Uterus (tissue), 4 donors: Measurements from ENCODE around the gene BMPR1B. TPM values are rescaled to one million over a fixed set of nuclear protein-coding genes. Genes with fewer than 3 reads are reported as not detected.
"Not testable (repeated sequence)": the region's sequence is repeated elsewhere in the genome, so short reads cannot be mapped to it uniquely, and the experiment has no call there.

Experiments used
- DNase-seq, 2 donors: peaks; one replicate each; pipeline ENCODE4 v3.0.0-alpha.2; 2019 to 2020
- H3K27ac ChIP-seq, 2 donors: fragments of 200-600 bp; sonication (generic); 1 replicate in 1 of 2; 2 replicates in 1 of 2; pipeline ENCODE4 v1.5.1; 2016 to 2018
- H3K27me3 ChIP-seq, 2 donors: fragments of 200-600 bp; sonication (generic); one replicate each; pipeline ENCODE4 v1.5.1; 2018 to 2019; ENCODE audit warnings: control low read depth in 1 of 2
- H3K36me3 ChIP-seq, 2 donors: fragments of 200-600 bp; sonication (generic); one replicate each; pipeline ENCODE4 v1.5.1; 2019; ENCODE audit warnings: control low read depth in 1 of 2
- H3K4me1 ChIP-seq, 2 donors: fragments of 200-600 bp; sonication (generic); one replicate each; pipeline ENCODE4 v1.5.1; 2018 to 2019; ENCODE audit warnings: control low read depth in 1 of 2
- H3K4me3 ChIP-seq, 2 donors: fragments of 200-600 bp; sonication (generic); 1 replicate in 1 of 2; 2 replicates in 1 of 2; pipeline ENCODE4 v1.5.1; 2018 to 2019; ENCODE audit warnings: mild to moderate bottlenecking in 1 of 2
- H3K9me3 ChIP-seq, 2 donors: fragments of 200-600 bp; sonication (generic); one replicate each; pipeline ENCODE4 v1.5.1; 2019; ENCODE audit warnings: control low read depth in 1 of 2
- POLR2A ChIP-seq, 2 donors: fragments of 450-650 bp; IDR thresholded peaks; one replicate each; pipeline ENCODE4 v1.6.1; 2016; ENCODE audit warnings: antibody characterized with exemption in 2 of 2, mild to moderate bottlenecking in 1 of 2, moderate library complexity in 1 of 2
- intact Hi-C: fragments of 100-400 bp; cut with DNase I; formaldehyde crosslinking; loops from one replicate; pipeline ENCODE4 v1.15.1; 2023; ENCODE audit warnings: low total_unique reads
- total RNA-seq, 4 donors: library from RNA; depleted of rRNA in 3 of 4; stranded (reverse); fragments of >200 nt in 3 of 4; gene quantifications; one replicate each; pipeline versions ENCODE4 v1.1.0 to v1.2.4, GENCODE V29; 2014 to 2023
- TF ChIP-seq, protein P1 (sequence below), 4 experiments: fragments of 200-600 bp in 2 of 4; fragments of 450-650 bp in 2 of 4; sonication (generic) in 2 of 4; IDR thresholded peaks; one replicate each; pipeline ENCODE4 v1.5.1; 2016 to 2019; ENCODE audit warnings: antibody characterized with exemption in 4 of 4, mild to moderate bottlenecking in 2 of 4, moderate library complexity in 1 of 4
- donor health status: DM: yes; HTN: yes; CAD: no.

BMPR1B gene
- total RNA-seq, 4 donors from 2014 or later: under 0.01 to 13.6 (median 3.3) TPM

DNA sequence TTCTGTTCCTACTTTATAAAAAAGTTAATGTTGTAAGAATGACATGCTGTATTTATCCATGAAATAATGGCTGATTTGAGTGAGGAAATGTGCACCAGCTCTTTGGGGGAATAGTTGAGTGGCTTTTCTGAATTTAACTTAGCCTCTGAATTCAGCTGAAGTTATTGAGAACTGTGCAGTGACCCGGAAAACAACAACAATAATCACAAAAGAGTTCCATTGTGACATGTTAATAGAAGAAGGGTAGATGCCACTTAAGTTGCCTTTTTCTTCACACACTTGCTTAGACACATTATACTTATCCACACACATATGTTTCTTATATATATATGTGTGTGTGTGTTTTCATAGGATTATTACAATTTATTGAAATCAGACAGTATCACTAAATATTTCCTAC is 301.2 kb downstream of the BMPR1B start:
- no peak overlapping the region for H3K27ac ChIP-seq
- DNase-seq: no peak
- H3K36me3 ChIP-seq: no peaks in the 10 kb centered on the region
- H3K27me3 ChIP-seq: no peaks in the 10 kb centered on the region
- H3K4me1 ChIP-seq: no peaks in the 10 kb centered on the region
- TF ChIP-seq, protein P1, sequence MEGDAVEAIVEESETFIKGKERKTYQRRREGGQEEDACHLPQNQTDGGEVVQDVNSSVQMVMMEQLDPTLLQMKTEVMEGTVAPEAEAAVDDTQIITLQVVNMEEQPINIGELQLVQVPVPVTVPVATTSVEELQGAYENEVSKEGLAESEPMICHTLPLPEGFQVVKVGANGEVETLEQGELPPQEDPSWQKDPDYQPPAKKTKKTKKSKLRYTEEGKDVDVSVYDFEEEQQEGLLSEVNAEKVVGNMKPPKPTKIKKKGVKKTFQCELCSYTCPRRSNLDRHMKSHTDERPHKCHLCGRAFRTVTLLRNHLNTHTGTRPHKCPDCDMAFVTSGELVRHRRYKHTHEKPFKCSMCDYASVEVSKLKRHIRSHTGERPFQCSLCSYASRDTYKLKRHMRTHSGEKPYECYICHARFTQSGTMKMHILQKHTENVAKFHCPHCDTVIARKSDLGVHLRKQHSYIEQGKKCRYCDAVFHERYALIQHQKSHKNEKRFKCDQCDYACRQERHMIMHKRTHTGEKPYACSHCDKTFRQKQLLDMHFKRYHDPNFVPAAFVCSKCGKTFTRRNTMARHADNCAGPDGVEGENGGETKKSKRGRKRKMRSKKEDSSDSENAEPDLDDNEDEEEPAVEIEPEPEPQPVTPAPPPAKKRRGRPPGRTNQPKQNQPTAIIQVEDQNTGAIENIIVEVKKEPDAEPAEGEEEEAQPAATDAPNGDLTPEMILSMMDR (IDR thresholded peaks at IDR 0.05): no peak
- TF ChIP-seq POLR2A (IDR thresholded peaks at IDR 0.05): no peak
- intact Hi-C loops: no loop called here
- H3K4me3 ChIP-seq: no peak overlapping the region
- H3K9me3 ChIP-seq: no peaks in the 10 kb centered on the region

DNA sequence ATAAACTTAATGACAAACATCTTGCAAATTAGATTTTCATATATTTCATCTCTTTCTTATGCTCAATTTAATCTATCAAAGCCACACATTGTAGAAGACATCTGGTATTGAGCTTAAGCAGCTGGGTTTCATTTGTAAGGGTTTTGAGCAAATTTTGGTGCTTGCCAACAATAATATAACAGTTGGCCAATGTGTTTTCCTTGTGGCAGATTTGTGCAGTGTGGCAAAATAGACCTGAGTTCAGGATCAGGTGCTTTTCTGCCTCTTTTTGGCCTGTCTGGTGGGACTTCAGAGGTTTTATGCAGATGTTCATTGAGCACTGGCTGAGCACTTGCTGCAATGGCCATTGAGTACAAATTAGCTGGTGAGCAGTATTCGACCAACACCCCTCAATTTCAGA is 301.9 kb downstream of the BMPR1B start:
- intact Hi-C loops: no loop called here
- no peaks in the 10 kb centered on the region for H3K27me3 ChIP-seq
- no peaks in the 10 kb centered on the region for H3K4me1 ChIP-seq
- H3K9me3 ChIP-seq: no peaks in the 10 kb centered on the region
- no peaks in the 10 kb centered on the region for H3K36me3 ChIP-seq
- no peak for DNase-seq
- no peak overlapping the region for H3K27ac ChIP-seq
- no peak overlapping the region for H3K4me3 ChIP-seq
- TF ChIP-seq, protein P1 (IDR thresholded peaks at IDR 0.05): no peak
- no peak for TF ChIP-seq POLR2A (IDR thresholded peaks at IDR 0.05)

DNA sequence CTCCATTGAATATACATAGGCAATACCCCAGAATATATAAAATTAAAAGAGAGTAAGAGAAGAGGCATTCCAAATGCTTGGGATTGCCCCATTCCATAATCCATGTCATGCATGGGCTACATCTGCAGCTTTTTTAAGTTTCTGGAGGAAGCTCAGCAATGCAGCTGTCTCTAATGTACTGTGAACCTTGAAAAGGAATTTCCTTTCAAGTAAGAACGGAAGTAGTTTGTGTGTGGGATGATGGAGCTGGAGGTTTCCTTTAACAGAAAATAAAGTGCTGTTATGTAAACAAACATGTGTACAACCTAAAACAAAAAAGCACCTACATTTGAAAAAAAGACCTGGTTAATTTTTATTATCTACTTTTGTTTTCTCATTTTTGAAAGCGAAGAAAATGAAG is 303.5 kb downstream of the BMPR1B start:
- no peaks in the 10 kb centered on the region for H3K36me3 ChIP-seq
- H3K27ac ChIP-seq: no peak overlapping the region
- DNase-seq: no peak
- no peaks in the 10 kb centered on the region for H3K27me3 ChIP-seq
- no peaks in the 10 kb centered on the region for H3K9me3 ChIP-seq
- H3K4me3 ChIP-seq: no peak overlapping the region
- TF ChIP-seq, protein P1 (IDR thresholded peaks at IDR 0.05): no peak
- no peak for TF ChIP-seq POLR2A (IDR thresholded peaks at IDR 0.05)
- intact Hi-C loops: no loop called here
- no peaks in the 10 kb centered on the region for H3K4me1 ChIP-seq

DNA sequence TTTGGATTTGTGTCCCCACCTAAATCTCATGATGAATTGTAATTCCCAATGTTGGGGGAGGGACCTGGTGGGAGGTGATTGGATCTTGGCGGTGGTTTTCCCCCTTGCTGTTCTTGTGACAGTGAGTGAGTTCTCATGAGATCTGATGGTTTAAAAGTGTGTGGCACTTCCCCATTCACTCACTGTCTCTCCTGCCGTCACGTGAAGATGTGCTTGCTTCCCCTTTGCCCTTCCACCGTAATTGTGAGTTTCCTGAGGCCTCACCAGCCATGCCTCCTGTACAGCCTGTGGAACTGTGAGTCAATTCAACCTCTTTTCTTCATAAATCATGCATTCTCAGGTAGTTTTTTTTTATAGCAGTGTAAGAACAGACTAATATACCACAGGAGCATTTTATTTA is 304.0 kb downstream of the BMPR1B start:
- H3K9me3 ChIP-seq, H3K4me3 ChIP-seq, intact Hi-C loops, H3K4me1 ChIP-seq, H3K27me3 ChIP-seq, DNase-seq, H3K27ac ChIP-seq, H3K36me3 ChIP-seq: not testable (repeated sequence)

DNA sequence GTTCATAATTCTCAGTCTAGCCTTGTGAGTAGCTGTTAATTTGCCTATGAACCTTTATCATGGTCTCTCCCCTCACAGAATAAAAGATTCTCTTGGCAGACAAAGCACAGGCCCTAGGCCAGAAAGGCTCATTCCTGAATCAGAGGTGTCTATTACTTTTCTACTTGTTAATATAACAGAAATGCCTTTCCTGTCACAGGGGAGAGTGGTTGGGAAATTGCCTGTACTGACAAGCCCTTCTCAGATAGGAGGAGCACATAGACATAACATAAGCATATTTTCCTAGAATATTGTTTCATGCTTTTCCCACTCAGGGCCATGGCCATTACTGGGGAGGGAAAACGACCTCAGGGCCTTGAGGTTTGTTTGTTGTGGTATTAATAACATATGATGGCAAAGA is 308.3 kb downstream of the BMPR1B start:
- Histone ChIP-seq H3K27ac (no peak overlapping the region), H3K4me1 (no peaks in the 10 kb centered on the region), H3K36me3 (no peaks in the 10 kb centered on the region), H3K4me3 (no peak overlapping the region), H3K9me3 (no peaks in the 10 kb centered on the region), H3K27me3 (no peaks in the 10 kb centered on the region)
- intact Hi-C loops: no loop called here
- TF ChIP-seq, protein P1 (IDR thresholded peaks at IDR 0.05): no peak
- TF ChIP-seq POLR2A (IDR thresholded peaks at IDR 0.05): no peak
- DNase-seq: no peak

DNA sequence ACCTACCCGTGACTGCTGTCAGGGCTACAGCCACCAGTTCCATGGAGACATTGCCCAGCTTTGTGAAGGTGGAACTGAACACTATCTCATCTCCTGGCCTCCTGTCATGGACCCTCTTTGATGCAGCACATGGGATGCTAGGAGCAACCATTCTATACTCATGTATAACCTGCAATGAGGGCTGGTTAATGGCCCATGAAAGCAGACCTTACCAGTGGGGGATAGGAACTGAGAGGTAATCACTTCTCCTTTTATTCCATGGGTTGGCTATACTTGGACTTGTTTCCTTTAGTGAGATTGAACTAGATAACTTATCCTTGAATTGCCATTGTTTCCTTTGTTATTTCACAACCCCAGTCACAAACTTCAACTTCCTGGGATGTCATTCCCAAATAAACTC is 310.6 kb downstream of the BMPR1B start:
- Histone ChIP-seq H3K27ac (no peak overlapping the region), H3K4me1 (no peaks in the 10 kb centered on the region), H3K9me3 (no peaks in the 10 kb centered on the region), H3K27me3 (no peaks in the 10 kb centered on the region), H3K36me3 (no peaks in the 10 kb centered on the region), H3K4me3 (no peak overlapping the region)
- TF ChIP-seq POLR2A (IDR thresholded peaks at IDR 0.05): no peak
- TF ChIP-seq, protein P1 (IDR thresholded peaks at IDR 0.05): no peak
- intact Hi-C loops: no loop called here
- DNase-seq: no peak
